Fibroblast of skin of abdomen (primary cell): Measurements from ENCODE around the gene PHRF1.
"Not testable (repeated sequence)": the region's sequence is repeated elsewhere in the genome, so short reads cannot be mapped to it uniquely, and the experiment has no call there.

ENCODE experiments used
- DNase-seq: peaks from one replicate; pipeline ENCODE4 v3.0.0-alpha.2; 2013

Gene PHRF1

GRCh38 chr11:574031-574570 lies 2.2 kb upstream of the PHRF1 start:
- not testable (repeated sequence) for DNase-seq

GRCh38 chr11:574632-575312 lies 1.5 kb upstream of the PHRF1 start:
- DNase-seq, result no peak

- DNase-seq, result no peak
Measured at GRCh38 chr11:575313-575995, 816 bp upstream of the PHRF1 start.

DNA sequence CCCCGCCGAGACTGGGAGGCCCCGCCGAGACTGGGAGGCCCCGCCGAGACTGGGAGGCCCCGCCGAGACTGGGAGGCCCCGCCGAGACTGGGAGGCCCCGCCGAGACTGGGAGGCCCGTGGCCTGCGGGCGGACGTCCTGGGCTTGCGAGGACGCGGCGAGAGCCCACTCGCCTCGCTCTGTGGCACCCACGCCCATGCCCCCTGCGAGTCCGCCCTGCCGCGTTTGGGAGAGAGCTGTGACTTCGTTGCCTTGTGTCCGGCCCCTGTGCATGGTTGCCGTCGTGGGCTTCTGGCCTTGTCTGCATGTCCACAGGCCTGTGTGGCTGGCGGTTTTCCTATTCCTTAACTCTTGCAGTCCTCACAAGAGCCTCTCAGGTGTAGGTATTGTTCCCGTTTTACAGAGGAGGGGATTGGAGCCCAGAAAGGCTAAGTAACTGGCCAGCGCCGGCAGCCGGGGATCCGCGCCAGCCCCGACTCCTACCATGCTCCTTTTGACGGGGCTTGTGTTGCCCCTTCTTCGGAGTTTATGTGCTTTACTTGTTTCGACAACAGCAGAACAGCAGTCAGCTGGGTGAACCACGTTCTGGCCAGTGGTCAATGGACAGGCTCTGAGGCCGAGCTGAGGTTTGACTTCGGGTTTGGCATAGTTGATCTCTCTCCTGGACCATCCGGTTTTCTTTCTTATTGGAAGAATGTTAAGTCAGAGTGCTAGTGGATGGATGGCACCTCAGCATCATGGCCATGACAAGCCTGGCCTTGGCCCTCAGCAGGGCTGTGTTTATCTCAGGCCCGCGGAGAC lies 741 bp downstream of the PHRF1 start:
- no peak for DNase-seq

- DNase-seq, result no peak
Measured at GRCh38 chr11:577611-577894, 1.3 kb downstream of the PHRF1 start.

- DNase-seq, result no peak
Measured at GRCh38 chr11:578276-579035, 2.2 kb downstream of the PHRF1 start.

- no peak for DNase-seq
Measured at GRCh38 chr11:579830-580601, 3.7 kb downstream of the PHRF1 start.

DNA sequence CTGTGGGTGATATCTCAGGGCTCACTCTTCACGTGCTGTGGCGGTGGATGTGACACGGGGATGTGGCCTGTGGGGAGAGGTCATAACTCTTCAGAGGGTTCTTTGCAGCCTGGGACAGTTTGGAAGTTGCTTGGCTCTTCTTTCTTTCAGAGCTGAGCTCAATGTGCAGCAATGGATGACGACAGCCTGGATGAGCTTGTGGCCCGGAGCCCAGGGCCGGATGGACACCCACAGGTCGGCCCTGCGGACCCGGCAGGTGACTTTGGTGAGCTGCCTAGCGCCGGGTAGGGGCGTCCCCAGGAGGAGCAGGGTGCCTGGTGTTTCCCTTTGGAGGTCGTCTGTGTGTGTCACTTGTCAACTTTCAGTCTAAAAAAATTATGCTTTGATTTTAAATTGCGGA lies 5.1 kb downstream of the PHRF1 start:
- no peak for DNase-seq

DNA sequence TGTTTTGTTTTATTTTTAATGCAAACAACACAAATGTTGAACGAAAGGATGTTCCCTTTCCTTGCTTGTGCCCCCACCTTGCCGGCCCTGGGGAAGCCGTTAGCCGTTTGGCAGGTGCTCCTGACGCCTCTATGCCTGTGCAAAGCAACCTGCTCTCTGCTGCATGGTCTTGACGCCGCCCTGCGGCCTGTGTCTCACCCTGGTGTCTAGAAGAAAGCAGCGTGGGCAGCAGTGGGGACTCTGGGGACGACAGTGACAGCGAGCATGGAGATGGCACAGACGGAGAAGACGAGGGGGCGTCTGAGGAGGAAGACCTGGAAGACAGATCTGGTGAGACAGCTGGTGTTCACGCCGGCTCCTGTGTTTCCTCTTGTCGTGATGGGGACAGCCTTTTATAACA lies 5.5 kb downstream of the PHRF1 start:
- no peak for DNase-seq

DNA sequence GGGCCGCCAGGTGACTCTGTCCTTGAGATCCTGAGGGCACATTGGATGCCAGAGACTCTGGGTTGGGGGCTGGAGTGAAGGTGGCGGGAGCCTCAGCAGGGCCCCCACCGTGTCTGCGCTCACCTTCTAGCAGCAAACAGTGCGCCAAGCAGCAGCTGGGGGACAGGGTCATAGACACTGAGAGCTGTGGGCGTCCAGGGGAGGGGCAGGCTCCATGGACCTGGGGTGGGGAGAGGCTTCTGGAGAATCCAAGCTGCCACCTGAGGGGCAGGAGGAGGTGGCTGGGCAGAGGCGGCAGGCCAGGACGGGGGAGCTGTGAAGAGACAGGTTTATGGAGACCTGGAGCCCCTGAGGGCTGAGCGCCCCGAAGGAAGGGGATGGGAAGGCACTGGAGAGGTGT lies 8.0 kb downstream of the PHRF1 start:
- DNase-seq, result no peak

- DNase-seq, result no peak
Measured at GRCh38 chr11:586376-587316, 10.4 kb downstream of the PHRF1 start.

- no peak for DNase-seq
Measured at GRCh38 chr11:587546-587945, 11.3 kb downstream of the PHRF1 start.

GRCh38 chr11:587978-588380 lies 11.7 kb downstream of the PHRF1 start:
- no peak for DNase-seq

GRCh38 chr11:589798-590197 lies 13.5 kb downstream of the PHRF1 start:
- no peak for DNase-seq

DNA sequence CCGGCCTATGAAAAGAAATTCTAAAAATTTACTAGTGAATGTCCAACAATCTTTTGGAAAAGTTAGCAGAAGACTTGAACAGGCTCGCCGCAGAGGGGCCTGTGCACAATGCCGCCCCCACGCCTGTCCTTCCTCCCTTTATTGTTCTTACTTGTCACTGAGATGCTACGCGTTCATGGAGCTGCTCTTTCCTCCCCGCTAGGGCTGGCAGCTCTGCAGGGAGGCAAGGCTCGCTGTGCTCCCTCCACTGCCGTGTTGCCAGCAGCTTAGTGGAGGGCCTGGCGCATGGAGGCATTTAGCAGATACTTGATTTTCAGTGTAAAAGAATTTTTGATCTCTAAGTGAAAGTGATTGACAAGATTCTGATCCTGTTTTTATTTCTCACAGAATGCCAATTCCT lies 14.7 kb downstream of the PHRF1 start:
- DNase-seq, result no peak

GRCh38 chr11:592501-592900 lies 16.2 kb downstream of the PHRF1 start:
- DNase-seq, result no peak

DNA sequence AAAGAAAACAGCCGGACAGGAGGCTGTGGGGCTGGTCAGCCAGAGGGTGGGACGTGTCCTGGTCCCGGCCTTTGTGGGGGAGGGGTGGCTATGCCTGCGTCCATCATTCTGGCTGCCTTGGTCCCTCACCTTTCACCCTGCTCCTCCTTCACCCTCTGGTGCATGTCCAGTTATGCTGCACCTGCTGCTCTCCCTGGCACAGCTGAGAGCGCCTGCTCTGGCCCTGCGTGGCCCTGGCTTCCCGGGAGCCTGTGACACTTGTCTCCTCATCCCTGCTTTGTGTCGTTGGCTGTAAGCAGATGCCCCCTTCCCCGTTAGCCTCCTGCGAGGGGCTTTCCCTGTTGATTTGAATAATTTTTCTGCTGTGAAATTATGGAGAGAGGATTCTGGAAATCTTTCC lies 16.6 kb downstream of the PHRF1 start:
- DNase-seq, result no peak

DNA sequence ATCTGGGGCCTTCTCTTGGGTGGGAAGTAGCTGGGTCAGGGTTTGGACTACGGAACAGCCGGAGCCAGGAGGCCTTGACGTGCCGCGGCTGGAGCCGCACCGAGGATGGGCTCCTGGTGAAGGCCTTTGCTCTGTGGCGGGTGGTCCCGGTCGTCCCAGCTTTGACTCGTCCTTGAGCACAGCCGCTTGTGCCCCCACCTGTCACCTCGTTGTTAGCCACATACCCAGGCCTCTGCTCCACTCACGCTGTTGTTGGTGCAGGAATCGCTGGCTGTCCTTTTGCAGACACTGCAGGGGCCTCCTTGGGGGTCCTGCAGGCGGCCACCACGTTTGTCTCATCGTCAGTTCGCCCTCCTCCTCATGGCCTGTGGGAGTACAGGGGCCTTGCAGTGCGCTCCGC lies 17.1 kb downstream of the PHRF1 start:
- no peak for DNase-seq

- no peak for DNase-seq
Measured at GRCh38 chr11:595400-595799, 19.1 kb downstream of the PHRF1 start.

DNA sequence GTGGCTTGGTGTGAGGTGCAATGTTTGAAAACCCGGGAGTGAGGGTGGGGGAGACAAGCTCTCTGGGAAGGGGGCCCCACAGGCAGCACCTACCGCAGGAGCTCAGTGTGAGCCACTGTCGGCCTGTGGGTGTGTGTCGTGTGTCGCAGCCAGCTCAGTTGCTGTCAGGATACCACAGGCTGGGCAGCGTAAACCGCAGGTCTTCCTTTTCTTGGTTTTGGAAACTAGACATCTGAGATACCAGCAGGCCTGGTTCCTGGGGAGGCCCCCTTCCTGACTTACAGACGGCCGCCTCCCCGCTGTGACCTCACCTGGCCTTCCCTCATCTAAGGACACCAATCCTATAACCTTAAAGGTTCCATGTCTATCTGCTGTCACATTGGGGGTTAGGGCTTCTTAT lies 20.1 kb downstream of the PHRF1 start:
- no peak for DNase-seq

GRCh38 chr11:597166-597725 lies 21.0 kb downstream of the PHRF1 start:
- no peak for DNase-seq
